ENCODE measurements around the gene ECEL1.

ECEL1 gene

DNA sequence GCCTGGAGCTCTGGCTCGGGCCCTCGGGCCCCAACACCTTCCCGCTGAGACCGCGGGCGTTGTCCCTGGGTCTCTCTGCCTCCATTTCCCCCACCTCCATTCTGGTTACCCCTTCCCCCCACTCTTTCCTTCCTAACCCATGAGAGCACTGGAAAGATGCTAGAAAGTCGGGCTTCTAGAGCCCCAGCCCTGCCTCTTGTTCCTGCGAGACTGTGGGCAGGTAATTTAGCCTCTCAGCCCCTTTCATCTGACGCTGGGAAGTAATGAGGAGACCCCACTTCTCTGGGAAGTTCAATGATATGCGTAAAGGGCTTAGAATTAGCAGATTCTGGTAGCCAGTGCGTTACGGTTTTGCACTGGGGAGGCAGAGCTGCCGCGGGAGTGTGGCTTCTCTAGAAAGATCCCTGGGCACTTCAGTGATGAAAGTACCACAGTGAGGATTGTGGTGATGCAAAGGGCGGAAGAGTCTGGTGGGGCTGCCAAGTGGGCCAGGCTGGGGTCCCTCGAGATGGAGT lies 16.2 kb upstream of the ECEL1 start:
- Histone ChIP-seq H3K4me1 (ENCODE audit: insufficient read depth, low read length) (no peaks in the 10 kb centered on the region), H3K4me2 (ENCODE audit: insufficient read depth, low read length) (no peak overlapping the region), H3K36me3 (ENCODE audit: insufficient read depth, low read length) (no peaks in the 10 kb centered on the region), H3K27ac (ENCODE audit: low read length) (no peak overlapping the region), H3K4me3 (ENCODE audit: low read depth in 1 of 2, low read length in 2 of 2) (no peak overlapping the region), H4K20me1 (ENCODE audit: insufficient read depth, low read length) (no peaks in the 10 kb centered on the region; the same call in 1 of the 2 replicates), H3K79me2 (ENCODE audit: insufficient read depth, low read length) (no peaks in the 10 kb centered on the region), H3K27me3 (ENCODE audit: insufficient read depth, low read length, poor library complexity) (peaks cover 18% of the 10 kb centered on the region), H3K9me3 (ENCODE audit: insufficient read depth, low read length, severe bottlenecking) (no peaks in the 10 kb centered on the region), H2AFZ (ENCODE audit: low read depth, low read length) (no peak overlapping the region), H3K9ac (ENCODE audit: low read depth, low read length) (no peak overlapping the region)
- TF ChIP-seq CTCF (IDR thresholded peaks at IDR 0.05; ENCODE audit: borderline replicate concordance, extremely low read depth, low read length, poor library complexity, severe bottlenecking) (no peak), EZH2 (IDR thresholded peaks at IDR 0.05; ENCODE audit: borderline replicate concordance, low read depth, low read length, severe bottlenecking) (no peak)
- ATAC-seq (ENCODE audit: insufficient read depth, low read depth) (no peak), DNase-seq (no peak)

DNA sequence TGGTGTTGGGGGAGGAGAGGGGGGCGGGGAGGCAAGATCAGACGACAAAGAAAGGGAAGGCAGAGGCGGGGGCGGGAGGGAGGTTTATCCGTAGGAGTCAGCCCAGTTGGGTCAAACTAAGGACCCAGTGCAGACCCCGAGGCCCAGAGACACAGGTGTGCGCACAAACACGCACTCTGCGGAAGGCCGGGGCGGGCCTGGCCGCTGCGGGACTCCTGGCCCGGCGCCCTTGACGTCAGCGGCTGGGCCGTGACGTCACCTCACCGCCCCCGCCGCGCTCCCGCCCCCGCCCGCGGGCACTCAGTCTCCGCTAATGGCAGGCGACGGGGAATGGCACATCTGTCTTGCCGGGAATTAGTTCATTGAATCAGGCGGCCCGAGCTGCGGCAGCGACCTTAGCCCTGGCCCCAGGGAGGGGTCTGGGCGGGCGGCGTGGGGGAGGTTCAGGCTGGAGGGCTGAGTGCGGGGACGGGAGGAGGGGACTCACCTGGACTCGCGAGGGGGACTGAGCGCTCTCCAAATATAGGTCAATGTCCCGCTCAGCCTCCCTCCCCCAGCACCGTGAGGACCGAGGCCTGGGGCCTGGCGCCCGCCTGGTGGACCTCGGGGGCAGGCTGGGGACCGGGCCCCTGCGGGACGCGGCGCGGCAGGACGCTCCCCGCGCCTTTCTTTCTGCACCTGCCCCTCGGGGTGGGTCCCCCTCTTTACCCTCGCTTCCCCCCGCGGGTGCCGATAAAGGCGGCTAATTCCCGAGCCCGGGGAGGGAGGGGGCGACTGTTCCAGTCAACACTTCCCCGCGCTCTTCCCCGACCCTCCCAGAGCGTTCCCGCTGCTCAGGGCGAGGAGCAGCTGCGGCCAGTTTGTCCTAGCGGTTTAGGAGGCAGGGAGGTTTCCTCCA lies 15.5 kb upstream of the ECEL1 start:
- Histone ChIP-seq H3K9me3 (ENCODE audit: insufficient read depth, low read length, severe bottlenecking) (no peaks in the 10 kb centered on the region), H3K4me1 (ENCODE audit: insufficient read depth, low read length) (no peaks in the 10 kb centered on the region), H3K9ac (ENCODE audit: low read depth, low read length) (no peak overlapping the region), H3K27me3 (ENCODE audit: insufficient read depth, low read length, poor library complexity) (peaks cover 18% of the 10 kb centered on the region), H3K27ac (ENCODE audit: low read length) (no peak overlapping the region), H3K79me2 (ENCODE audit: insufficient read depth, low read length) (no peaks in the 10 kb centered on the region), H3K36me3 (ENCODE audit: insufficient read depth, low read length) (no peaks in the 10 kb centered on the region), H3K4me3 (ENCODE audit: low read depth in 1 of 2, low read length in 2 of 2) (no peak overlapping the region), H3K4me2 (ENCODE audit: insufficient read depth, low read length) (no peak overlapping the region), H2AFZ (ENCODE audit: low read depth, low read length) (no peak overlapping the region), H4K20me1 (ENCODE audit: insufficient read depth, low read length) (no peaks in the 10 kb centered on the region; the same call in 1 of the 2 replicates)
- DNase-seq = no peak
- ATAC-seq (ENCODE audit: insufficient read depth, low read depth) = no peak
- TF ChIP-seq CTCF (IDR thresholded peaks at IDR 0.05; ENCODE audit: borderline replicate concordance, extremely low read depth, low read length, poor library complexity, severe bottlenecking) = no peak

DNA sequence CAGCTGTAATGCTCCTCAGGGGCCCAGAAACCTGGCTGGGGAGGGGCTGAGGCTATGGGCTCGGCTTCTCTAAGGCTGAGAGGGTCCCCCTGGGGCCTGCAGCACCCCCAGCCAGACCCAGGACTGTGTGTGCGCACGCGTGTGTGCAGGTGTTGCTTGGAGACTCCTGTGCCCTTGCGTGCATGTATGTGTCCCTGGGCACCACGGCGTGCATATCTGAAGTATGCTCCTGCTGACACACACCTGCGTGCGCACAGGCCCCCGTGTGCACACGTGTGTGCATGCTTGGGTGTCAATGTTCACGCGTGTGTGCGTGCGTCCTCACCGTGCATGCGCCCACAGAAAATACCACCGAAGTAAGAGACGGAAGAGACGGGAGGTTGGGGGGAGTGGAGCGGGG lies 14.9 kb upstream of the ECEL1 start:
- TF ChIP-seq CTCF (IDR thresholded peaks at IDR 0.05; ENCODE audit: borderline replicate concordance, extremely low read depth, low read length, poor library complexity, severe bottlenecking) (no peak), EZH2 (IDR thresholded peaks at IDR 0.05; ENCODE audit: borderline replicate concordance, low read depth, low read length, severe bottlenecking) (no peak)
- no peaks in the 10 kb centered on the region for H3K79me2 ChIP-seq (ENCODE audit: insufficient read depth, low read length)
- H2AFZ ChIP-seq (ENCODE audit: low read depth, low read length) = no peak overlapping the region
- H3K9me3 ChIP-seq (ENCODE audit: insufficient read depth, low read length, severe bottlenecking) = no peaks in the 10 kb centered on the region
- H3K4me2 ChIP-seq (ENCODE audit: insufficient read depth, low read length) = no peak overlapping the region
- no peak for DNase-seq
- no peak overlapping the region for H3K9ac ChIP-seq (ENCODE audit: low read depth, low read length)
- H3K4me1 ChIP-seq (ENCODE audit: insufficient read depth, low read length) = no peaks in the 10 kb centered on the region
- H3K27me3 ChIP-seq (ENCODE audit: insufficient read depth, low read length, poor library complexity) = peaks cover 18% of the 10 kb centered on the region
- no peak overlapping the region for H3K4me3 ChIP-seq (ENCODE audit: low read depth in 1 of 2, low read length in 2 of 2)
- no peaks in the 10 kb centered on the region; the same call in 1 of the 2 replicates for H4K20me1 ChIP-seq (ENCODE audit: insufficient read depth, low read length)
- ATAC-seq (ENCODE audit: insufficient read depth, low read depth) = no peak
- H3K36me3 ChIP-seq (ENCODE audit: insufficient read depth, low read length) = no peaks in the 10 kb centered on the region
- no peak overlapping the region for H3K27ac ChIP-seq (ENCODE audit: low read length)

All from DND-41 (cell line).